Endodermal cell (in vitro differentiated cells): Measurements from ENCODE around the gene USP28. TPM values are rescaled to one million over a fixed set of nuclear protein-coding genes. Genes with fewer than 3 reads are reported as not detected.

Experiments used
- DNase-seq: peaks from one replicate; pipeline ENCODE4 v3.0.0-alpha.2; 2017
- H3K27ac ChIP-seq: 2 replicates; pipeline ENCODE4 v1.5.1; 2013; ENCODE audit warnings: mild to moderate bottlenecking, low read depth, low read length, moderate library complexity
- H3K27me3 ChIP-seq: 2 replicates; pipeline ENCODE4 v1.6.1; 2013; ENCODE audit warnings: mild to moderate bottlenecking, low read length, moderate library complexity; ENCODE audit not compliant: insufficient read depth, control insufficient read depth, poor library complexity, severe bottlenecking
- H3K36me3 ChIP-seq: 2 replicates; pipeline ENCODE4 v1.7.0; 2013; ENCODE audit warnings: mild to moderate bottlenecking, low read length, moderate library complexity; ENCODE audit not compliant: control insufficient read depth, insufficient read depth
- H3K4me1 ChIP-seq: one replicate; pipeline ENCODE4 v1.7.0; 2013; ENCODE audit warnings: low read length; ENCODE audit not compliant: control insufficient read depth, insufficient read depth
- H3K4me3 ChIP-seq: 2 replicates; pipeline ENCODE4 v1.5.1; 2013; ENCODE audit warnings: mild to moderate bottlenecking, low read length, moderate library complexity
- H3K9ac ChIP-seq: 2 replicates; pipeline ENCODE4 v1.6.1; 2013; ENCODE audit warnings: mild to moderate bottlenecking, low read length, moderate library complexity; ENCODE audit not compliant: poor library complexity, severe bottlenecking; ENCODE audit errors: extremely low read depth
- H3K9me3 ChIP-seq: 2 replicates; pipeline ENCODE4 v1.6.1; 2013; ENCODE audit warnings: mild to moderate bottlenecking, low read length, moderate library complexity; ENCODE audit not compliant: control insufficient read depth
- H3K27ac Mint-ChIP-seq: 2 replicates; pipeline ENCODE4 v1.8.0; 2020; ENCODE audit warnings: mixed read lengths
- H3K27me3 Mint-ChIP-seq: 2 replicates; pipeline ENCODE4 v1.8.0; 2021; ENCODE audit warnings: mild to moderate bottlenecking, mixed read lengths; ENCODE audit not compliant: insufficient read depth
- H3K36me3 Mint-ChIP-seq: 2 replicates; pipeline ENCODE4 v1.8.0; 2020; ENCODE audit warnings: low read depth, mixed read lengths
- H3K4me1 Mint-ChIP-seq: 2 replicates; pipeline ENCODE4 v1.8.0; 2020; ENCODE audit warnings: mixed read lengths
- H3K4me3 Mint-ChIP-seq: 2 replicates; pipeline ENCODE4 v1.8.0; 2020; ENCODE audit warnings: mild to moderate bottlenecking, moderate library complexity, mixed read lengths
- H3K9me3 Mint-ChIP-seq: 2 replicates; pipeline ENCODE4 v1.8.0; 2020; ENCODE audit warnings: mild to moderate bottlenecking, mixed read lengths
- WGBS, 2 experiments: methylation state at CpG; one replicate each; pipeline versions ENCODE4 v1.1.5 to v1.1.7; 2013; ENCODE audit warnings: missing lambda C conversion rate in 2 of 2, mixed read lengths in 1 of 2; ENCODE audit not compliant: insufficient coverage in 1 of 2, insufficient read length in 1 of 2; 5-methylcytosine and 5-hydroxymethylcytosine counted together
- total RNA-seq, 2 donors: library from RNA; stranded (reverse); fragmentation: NEBNext Ultra II Directional in 1 of 2; extraction: Animal tissue kit (Norgen Biotek cat#: 25700) in 1 of 2; gene quantifications; 2 replicates in 1 of 2; 3 replicates in 1 of 2; pipeline ENCODE4 v1.2.1, GENCODE V29; 2021
- TF ChIP-seq, protein P1 (sequence below): fragments of 200-600 bp; sonication (generic); conservative IDR thresholded peaks from 2 replicates; pipeline ENCODE4 v1.5.0; 2021; ENCODE audit warnings: antibody characterized with exemption, mild to moderate bottlenecking

Gene USP28
- total RNA-seq, 2 donors from 2014 or later = 67.0 to 73.7 TPM

DNA sequence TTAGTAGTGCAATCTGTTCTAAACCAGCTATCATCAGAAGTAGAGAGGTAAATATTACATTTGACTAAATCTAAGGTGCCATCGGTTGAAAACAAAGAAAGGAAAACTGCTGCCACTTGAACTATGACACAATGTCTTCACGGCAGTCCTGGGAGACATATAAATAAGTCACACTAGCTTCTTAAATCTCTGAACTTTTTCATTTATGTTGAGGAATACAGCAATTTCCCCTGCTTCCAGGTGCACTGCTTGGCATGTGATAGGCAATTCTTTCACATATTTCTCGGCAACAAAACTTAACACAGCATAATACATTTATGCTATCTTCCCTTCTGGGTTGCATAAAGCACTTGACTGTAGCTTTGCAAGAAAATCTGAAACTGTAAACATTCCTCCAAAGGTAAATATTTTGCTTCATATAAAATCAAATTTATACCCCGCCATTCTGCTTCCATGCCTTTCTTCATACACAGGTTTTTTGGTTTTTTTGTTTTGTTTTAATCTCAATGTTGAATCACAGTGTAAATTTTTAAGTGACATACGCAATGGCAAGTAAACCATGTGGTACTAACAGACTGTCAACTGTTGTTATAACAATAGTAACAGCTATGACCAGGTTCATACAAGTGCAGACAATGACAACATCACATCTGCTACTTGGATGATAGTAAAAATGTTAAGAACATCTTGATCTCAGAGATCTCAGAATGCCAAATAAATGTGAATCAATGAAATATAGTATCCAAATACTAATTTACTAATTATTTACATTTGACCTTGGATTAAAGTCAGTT lies 18.2 kb downstream of the USP28 start:
- Mint-ChIP-seq H3K27me3 (no peaks in the 10 kb centered on the region), H3K4me3 (no peak overlapping the region), H3K4me1 (peaks cover 16% of the 10 kb centered on the region), H3K9me3 (no peaks in the 10 kb centered on the region), H3K27ac (peak overlapping the region; percentile 11), H3K36me3 (peaks cover 18% of the 10 kb centered on the region)
- no peak overlapping the region for H3K4me3 ChIP-seq
- TF ChIP-seq, protein P1, sequence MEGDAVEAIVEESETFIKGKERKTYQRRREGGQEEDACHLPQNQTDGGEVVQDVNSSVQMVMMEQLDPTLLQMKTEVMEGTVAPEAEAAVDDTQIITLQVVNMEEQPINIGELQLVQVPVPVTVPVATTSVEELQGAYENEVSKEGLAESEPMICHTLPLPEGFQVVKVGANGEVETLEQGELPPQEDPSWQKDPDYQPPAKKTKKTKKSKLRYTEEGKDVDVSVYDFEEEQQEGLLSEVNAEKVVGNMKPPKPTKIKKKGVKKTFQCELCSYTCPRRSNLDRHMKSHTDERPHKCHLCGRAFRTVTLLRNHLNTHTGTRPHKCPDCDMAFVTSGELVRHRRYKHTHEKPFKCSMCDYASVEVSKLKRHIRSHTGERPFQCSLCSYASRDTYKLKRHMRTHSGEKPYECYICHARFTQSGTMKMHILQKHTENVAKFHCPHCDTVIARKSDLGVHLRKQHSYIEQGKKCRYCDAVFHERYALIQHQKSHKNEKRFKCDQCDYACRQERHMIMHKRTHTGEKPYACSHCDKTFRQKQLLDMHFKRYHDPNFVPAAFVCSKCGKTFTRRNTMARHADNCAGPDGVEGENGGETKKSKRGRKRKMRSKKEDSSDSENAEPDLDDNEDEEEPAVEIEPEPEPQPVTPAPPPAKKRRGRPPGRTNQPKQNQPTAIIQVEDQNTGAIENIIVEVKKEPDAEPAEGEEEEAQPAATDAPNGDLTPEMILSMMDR = no peak
- no peak overlapping the region for H3K9ac ChIP-seq
- no peak overlapping the region for H3K27ac ChIP-seq
- no peaks in the 10 kb centered on the region for H3K27me3 ChIP-seq
- H3K9me3 ChIP-seq = no peaks in the 10 kb centered on the region
- H3K36me3 ChIP-seq = peaks cover 20% of the 10 kb centered on the region
- WGBS, 2 experiments = 95 to 96% methylated on average over 4 of the region's 5 CpGs
- no peak for DNase-seq
- no peaks in the 10 kb centered on the region for H3K4me1 ChIP-seq

DNA sequence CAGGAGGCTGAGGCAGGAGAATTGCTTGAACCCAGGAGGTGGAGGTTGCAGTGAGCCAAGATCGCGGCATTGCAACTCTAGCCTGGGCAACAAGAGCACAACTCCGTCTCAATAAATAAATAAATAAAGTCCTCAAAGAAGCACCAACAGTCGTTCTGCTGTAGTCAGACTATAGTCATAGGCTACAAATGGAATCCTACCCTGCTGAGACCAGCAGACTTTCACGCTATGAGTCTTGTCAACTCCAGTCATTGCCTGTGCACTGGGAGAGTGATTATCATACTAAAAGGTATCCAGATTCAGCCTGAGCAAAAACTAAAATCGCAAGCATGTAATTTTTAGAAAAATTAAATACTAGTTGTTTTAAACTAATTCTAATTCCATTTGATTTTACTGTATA lies 19.6 kb downstream of the USP28 start:
- WGBS, 2 experiments = 76 to 90% methylated on average over 5 to 6 of the region's 6 CpGs
- no peaks in the 10 kb centered on the region for H3K27me3 ChIP-seq
- H3K36me3 ChIP-seq = peaks cover 26% of the 10 kb centered on the region
- no peaks in the 10 kb centered on the region for H3K9me3 ChIP-seq
- H3K27me3 Mint-ChIP-seq = no peaks in the 10 kb centered on the region
- TF ChIP-seq, protein P1 = no peak
- H3K27ac Mint-ChIP-seq = no peak overlapping the region
- DNase-seq = no peak
- H3K36me3 Mint-ChIP-seq = peaks cover 29% of the 10 kb centered on the region
- H3K4me1 Mint-ChIP-seq = peaks cover 16% of the 10 kb centered on the region
- H3K9ac ChIP-seq = no peak overlapping the region
- no peaks in the 10 kb centered on the region for H3K9me3 Mint-ChIP-seq
- no peaks in the 10 kb centered on the region for H3K4me1 ChIP-seq
- H3K4me3 Mint-ChIP-seq = no peak overlapping the region
- H3K27ac ChIP-seq = no peak overlapping the region
- H3K4me3 ChIP-seq = no peak overlapping the region

DNA sequence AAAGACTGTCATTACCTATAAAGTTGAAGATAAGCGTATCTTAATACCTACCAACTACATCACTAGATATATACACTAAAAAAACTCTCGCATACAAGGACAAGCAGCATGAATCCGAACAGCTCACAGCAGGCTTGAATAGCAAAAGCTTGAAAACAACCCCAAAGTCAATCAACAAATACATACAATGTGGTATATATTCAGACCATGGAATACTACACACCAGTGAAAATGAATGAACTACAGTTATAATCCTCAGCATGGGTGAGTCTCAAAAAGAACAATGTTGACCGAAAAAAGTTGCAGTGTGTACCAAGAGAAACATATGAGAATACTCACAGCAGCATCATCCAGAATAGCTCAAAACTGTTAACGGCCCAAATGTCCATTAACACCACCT lies 25.2 kb downstream of the USP28 start:
- peaks cover 28% of the 10 kb centered on the region for H3K4me1 Mint-ChIP-seq
- H3K27ac ChIP-seq = no peak overlapping the region
- no peak overlapping the region for H3K4me3 ChIP-seq
- no peak for DNase-seq
- 95 to 100% methylated on average over 2 to 5 of the region's 5 CpGs for WGBS, 2 experiments
- no peak overlapping the region for H3K9ac ChIP-seq
- no peaks in the 10 kb centered on the region for H3K9me3 ChIP-seq
- TF ChIP-seq, protein P1 = no peak
- no peaks in the 10 kb centered on the region for H3K4me1 ChIP-seq
- peak overlapping the region; percentile 35 for H3K27ac Mint-ChIP-seq
- H3K36me3 Mint-ChIP-seq = peaks cover 56% of the 10 kb centered on the region
- H3K9me3 Mint-ChIP-seq = no peaks in the 10 kb centered on the region
- no peaks in the 10 kb centered on the region for H3K27me3 Mint-ChIP-seq
- no peaks in the 10 kb centered on the region for H3K27me3 ChIP-seq
- H3K36me3 ChIP-seq = peaks cover 50% of the 10 kb centered on the region
- H3K4me3 Mint-ChIP-seq = no peak overlapping the region
